Loucy (cell line): Measurements from ENCODE around the gene POLR3K.

Experiments used
- H2AFZ ChIP-seq: fragments of 200-600 bp; sonication (generic); 2 replicates; pipeline ENCODE4 v1.6.0; 2016; ENCODE audit warnings: antibody characterized with exemption, mild to moderate bottlenecking, low read length, moderate library complexity
- H3F3A ChIP-seq: fragments of 200-600 bp; 2 replicates; pipeline ENCODE4 v1.6.0; 2016; ENCODE audit warnings: antibody characterized with exemption, low read depth, mild to moderate bottlenecking
- H3K27me3 ChIP-seq: fragments of 200-600 bp; sonication (generic); 2 replicates; pipeline ENCODE4 v1.6.1; 2014; ENCODE audit warnings: low read length, mild to moderate bottlenecking; ENCODE audit not compliant: insufficient read depth, poor library complexity, severe bottlenecking
- H3K36me3 ChIP-seq: fragments of 200-600 bp; sonication (generic); 2 replicates; pipeline ENCODE4 v1.6.1; 2016; ENCODE audit warnings: low read length; ENCODE audit not compliant: insufficient read depth
- H3K4me1 ChIP-seq: fragments of 200-600 bp; sonication (generic); 2 replicates; pipeline ENCODE4 v1.5.1; 2014; ENCODE audit warnings: low read length, mild to moderate bottlenecking; ENCODE audit not compliant: insufficient read depth, poor library complexity, severe bottlenecking
- H3K4me2 ChIP-seq: fragments of 200-600 bp; sonication (generic); 2 replicates; pipeline ENCODE4 v1.6.0; 2014; ENCODE audit warnings: antibody characterized with exemption, low read length, low read depth, mild to moderate bottlenecking; ENCODE audit not compliant: poor library complexity, severe bottlenecking
- H3K4me3 ChIP-seq: fragments of 200-600 bp; sonication (generic); 2 replicates; pipeline ENCODE4 v1.5.1; 2014; ENCODE audit warnings: low read length, mild to moderate bottlenecking, mixed read lengths; ENCODE audit not compliant: poor library complexity, severe bottlenecking
- H3K79me2 ChIP-seq: fragments of 200-600 bp; sonication (generic); 2 replicates; pipeline ENCODE4 v1.6.1; 2014; ENCODE audit warnings: low read length; ENCODE audit not compliant: insufficient read depth
- H3K9ac ChIP-seq: fragments of 200-600 bp; sonication (generic); 2 replicates; pipeline ENCODE4 v1.6.0; 2014; ENCODE audit warnings: mild to moderate bottlenecking, low read depth, low read length, moderate library complexity; ENCODE audit not compliant: poor library complexity, severe bottlenecking
- H3K9me2 ChIP-seq: fragments of 200-600 bp; sonication (generic); replicated peaks from 2 replicates; pipeline ENCODE4 v1.6.1; 2016; ENCODE audit warnings: low read depth, low read length, mixed read lengths
- H3K9me3 ChIP-seq: fragments of 200-600 bp; sonication (generic); 2 replicates; pipeline ENCODE4 v1.6.1; 2014; ENCODE audit warnings: mild to moderate bottlenecking, antibody characterized with exemption, low read length, low read depth; ENCODE audit not compliant: insufficient read depth
- H4K20me1 ChIP-seq: fragments of 200-600 bp; sonication (generic); 2 replicates; pipeline ENCODE4 v1.6.0; 2014; ENCODE audit warnings: antibody characterized with exemption, low read length, mild to moderate bottlenecking; ENCODE audit not compliant: insufficient read depth, poor library complexity, severe bottlenecking
- CTCF ChIP-seq: fragments of 200-600 bp; sonication (generic); conservative IDR thresholded peaks from 2 replicates; pipeline ENCODE4 v1.5.1; 2014; ENCODE audit warnings: mild to moderate bottlenecking, antibody characterized with exemption, low read length
- EZH2phosphoT487 ChIP-seq: fragments of 200-600 bp; IDR thresholded peaks from 2 replicates; pipeline ENCODE4 v1.6.1; 2018; ENCODE audit warnings: antibody characterized with exemption, mild to moderate bottlenecking, moderate library complexity, borderline replicate concordance

Gene POLR3K

GRCh38 chr16:83781-84615 lies 30.6 kb upstream of the POLR3K start:
- peaks cover 46% of the 10 kb centered on the region for H3K4me1 ChIP-seq
- H3K36me3 ChIP-seq: no peaks in the 10 kb centered on the region
- H3K9me3 ChIP-seq: no peaks in the 10 kb centered on the region
- no peak overlapping the region for H2AFZ ChIP-seq
- peaks cover 8% of the 10 kb centered on the region for H3K79me2 ChIP-seq
- H3K9ac ChIP-seq: peak overlapping the region; percentile 76
- TF ChIP-seq EZH2phosphoT487 (no peak), CTCF (no peak)
- H3K27me3 ChIP-seq: no peaks in the 10 kb centered on the region
- peak overlapping the region; percentile 81 for H3K4me2 ChIP-seq
- no peaks in the 10 kb centered on the region for H3K9me2 ChIP-seq
- H3K4me3 ChIP-seq: peak overlapping the region; percentile 61
- H3F3A ChIP-seq: no peaks in the 10 kb centered on the region; the same call in 1 of the 2 replicates
- H4K20me1 ChIP-seq: no peaks in the 10 kb centered on the region

- Histone ChIP-seq H3F3A (no peaks in the 10 kb centered on the region; the same call in 1 of the 2 replicates), H3K79me2 (peaks cover 16% of the 10 kb centered on the region), H2AFZ (no peak overlapping the region), H3K4me2 (peak overlapping the region; percentile 81), H3K36me3 (no peaks in the 10 kb centered on the region), H4K20me1 (no peaks in the 10 kb centered on the region), H3K9ac (no peak overlapping the region), H3K9me2 (no peaks in the 10 kb centered on the region), H3K4me1 (peaks cover 46% of the 10 kb centered on the region), H3K9me3 (no peaks in the 10 kb centered on the region), H3K4me3 (no peak overlapping the region), H3K27me3 (no peaks in the 10 kb centered on the region)
- TF ChIP-seq CTCF: no peak
- TF ChIP-seq EZH2phosphoT487: no peak
Measured at GRCh38 chr16:83060-83603, 29.7 kb upstream of the POLR3K start.

GRCh38 chr16:79151-80054 lies 26.0 kb upstream of the POLR3K start:
- no peaks in the 10 kb centered on the region for H3K9me2 ChIP-seq
- peak overlapping the region; percentile 81 for H3K4me3 ChIP-seq
- H3K4me2 ChIP-seq: peak overlapping the region; percentile 99
- H3K9me3 ChIP-seq: no peaks in the 10 kb centered on the region
- H3K36me3 ChIP-seq: no peaks in the 10 kb centered on the region
- no peaks in the 10 kb centered on the region for H3K27me3 ChIP-seq
- H3K9ac ChIP-seq: peak overlapping the region; percentile 82
- H4K20me1 ChIP-seq: no peaks in the 10 kb centered on the region
- TF ChIP-seq CTCF (no peak), EZH2phosphoT487 (no peak)
- no peak overlapping the region for H2AFZ ChIP-seq
- peaks cover 23% of the 10 kb centered on the region for H3K79me2 ChIP-seq
- no peaks in the 10 kb centered on the region for H3F3A ChIP-seq
- peaks cover 42% of the 10 kb centered on the region for H3K4me1 ChIP-seq
